ENCODE data around the gene SLC25A13. TPM values are rescaled to one million over a fixed set of nuclear protein-coding genes. Genes with fewer than 3 reads are reported as not detected.

SLC25A13 gene
- total RNA-seq, 1 experiment from 2014 or later, result 71.7 TPM

- Mint-ChIP-seq H3K9me3 (peaks cover 2% of the 10 kb centered on the region in 2 experiments; a peak in 3 of 5 replicates), H3K4me3 (no peak overlapping the region), H3K27me3 (ENCODE audit: low read depth) (no peaks in the 10 kb centered on the region), H3K36me3 (ENCODE audit: insufficient read depth in 1 of 3, low read depth in 3 of 3) (peaks cover 23 to 32% (median 25%) of the 10 kb centered on the region in 3 experiments), H3K27ac (no peak overlapping the region), H3K4me1 (peaks cover 3 to 5% of the 10 kb centered on the region in 2 experiments; a peak in 3 of 4 replicates)
- Histone ChIP-seq H4K91ac (ENCODE audit: insufficient read length, low read depth, low read length) (no peak overlapping the region), H4K20me1 (ENCODE audit: control insufficient read depth, insufficient read depth, insufficient read length) (no peaks in the 10 kb centered on the region), H3K27me3 (ENCODE audit: insufficient read depth, low read length) (no peaks in the 10 kb centered on the region), H2AK5ac (ENCODE audit: insufficient read length, low read length) (no peak overlapping the region), H3T11ph (ENCODE audit: low read length) (no peak overlapping the region), H3K9ac (ENCODE audit: extremely low read depth, insufficient read length, low read length) (no peak overlapping the region), H2BK12ac (ENCODE audit: insufficient read length, low read depth, low read length) (no peak overlapping the region), H3K79me2 (ENCODE audit: insufficient read depth, low read length) (no peaks in the 10 kb centered on the region), H4K5ac (ENCODE audit: insufficient read length, low read depth, low read length) (no peak overlapping the region), H3K23me2 (ENCODE audit: insufficient read length, low read depth, low read length, poor library complexity, severe bottlenecking) (no peaks in the 10 kb centered on the region), H3K14ac (ENCODE audit: insufficient read depth, low read length) (no peak overlapping the region), H2BK5ac (ENCODE audit: insufficient read length, low read length) (no peak overlapping the region), H2BK120ac (ENCODE audit: low read depth, low read length, poor library complexity, severe bottlenecking) (no peak overlapping the region), H3K23ac (ENCODE audit: insufficient read length, low read depth, low read length) (no peak overlapping the region), H3K27ac (ENCODE audit: insufficient read length, low read depth, low read length) (no peak overlapping the region), H3K9me3 (ENCODE audit: control insufficient read depth, low read depth, low read length) (no peaks in the 10 kb centered on the region), H3K4me2 (ENCODE audit: insufficient read depth, insufficient read length, low read length) (no peak overlapping the region), H4K8ac (replicated peaks; ENCODE audit: insufficient read length, low read depth, low read length) (no peak overlapping the region), H3K18ac (ENCODE audit: insufficient read length, low read depth, low read length) (no peak overlapping the region), H3K4me1 (ENCODE audit: insufficient read depth, low read length) (no peaks in the 10 kb centered on the region), H2BK15ac (ENCODE audit: low read depth, low read length) (no peak overlapping the region), H3K4ac (ENCODE audit: low read depth, low read length) (no peak overlapping the region), H2BK20ac (ENCODE audit: low read depth, low read length, poor library complexity, severe bottlenecking) (no peak overlapping the region), H3K56ac (ENCODE audit: insufficient read length, low read depth, low read length) (no peak overlapping the region), H3K79me1 (ENCODE audit: insufficient read depth, low read depth, low read length, poor library complexity, severe bottlenecking) (no peaks in the 10 kb centered on the region), H2AFZ (ENCODE audit: low read length) (no peak overlapping the region)
- no CpG with 5 or more reads among the region's 2 CpGs for WGBS (ENCODE audit: extremely low coverage, insufficient read length, low lambda C conversion rate)
- no peak for TF ChIP-seq CTCF (conservative IDR thresholded peaks at IDR 0.05)
- DNase-seq, result no peak
These were observed 45.9 kb downstream of the SLC25A13 start for GRCh38 chr7:96276019-96276418.

Data from H9 (cell line).